Skin of body (tissue), 2 donors: ENCODE data around the gene TMPRSS2. TPM values are rescaled to one million over a fixed set of nuclear protein-coding genes. Genes with fewer than 3 reads are reported as not detected.

ENCODE experiments used
- DNase-seq: peaks from one replicate; lab custom pipeline; 2025; lab: John Stamatoyannopoulos, UW
- total RNA-seq: library from RNA; depleted of rRNA; stranded (reverse); fragments of >200 nt; gene quantifications from one replicate; pipeline ENCODE4 v1.2.3, GENCODE V29; 2014

TMPRSS2 gene
- total RNA-seq, 1 donor from 2014 or later = 0.69 TPM

GRCh38 chr21:41451753-41452676 is 55.9 kb downstream of the TMPRSS2 start:
- no peak for DNase-seq

DNA sequence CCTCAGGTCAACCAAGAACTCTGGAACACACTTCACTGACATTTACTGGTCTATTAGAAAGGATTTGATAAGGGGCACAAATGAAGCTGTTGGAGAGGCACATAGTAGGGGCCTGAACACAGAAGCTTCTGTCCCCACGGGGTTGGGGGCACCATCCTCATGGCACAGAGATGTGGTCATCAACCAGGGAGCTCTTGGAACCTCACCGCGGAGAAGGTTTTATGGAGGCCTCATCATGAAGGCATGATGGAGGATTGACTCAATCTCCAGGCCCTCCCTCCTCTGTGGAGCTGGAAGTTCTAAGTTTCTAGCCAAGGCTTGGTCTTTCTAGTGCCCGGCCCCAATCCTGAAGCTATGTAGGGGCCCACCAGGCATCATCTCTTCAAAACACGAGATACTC is 58.3 kb downstream of the TMPRSS2 start:
- DNase-seq = no peak

DNA sequence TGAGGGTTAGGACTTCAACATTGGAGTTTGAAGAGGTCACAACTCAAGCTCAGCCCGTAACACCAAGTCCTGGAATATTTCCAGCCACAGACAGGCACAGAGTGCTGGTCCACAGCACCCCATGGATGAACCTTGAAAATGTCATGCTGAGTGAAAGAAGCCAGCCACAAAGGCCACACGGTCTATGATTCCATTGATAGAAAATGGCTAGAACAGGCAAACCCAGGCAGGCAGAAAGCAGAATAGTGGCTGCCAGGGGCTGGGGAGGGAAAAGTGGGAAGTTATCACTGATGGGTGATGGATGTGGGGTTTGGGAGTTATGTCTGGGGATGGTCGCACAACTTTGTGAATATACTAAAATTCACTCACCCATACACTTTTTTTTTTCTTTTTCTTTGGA is 60.6 kb downstream of the TMPRSS2 start:
- no peak for DNase-seq

DNA sequence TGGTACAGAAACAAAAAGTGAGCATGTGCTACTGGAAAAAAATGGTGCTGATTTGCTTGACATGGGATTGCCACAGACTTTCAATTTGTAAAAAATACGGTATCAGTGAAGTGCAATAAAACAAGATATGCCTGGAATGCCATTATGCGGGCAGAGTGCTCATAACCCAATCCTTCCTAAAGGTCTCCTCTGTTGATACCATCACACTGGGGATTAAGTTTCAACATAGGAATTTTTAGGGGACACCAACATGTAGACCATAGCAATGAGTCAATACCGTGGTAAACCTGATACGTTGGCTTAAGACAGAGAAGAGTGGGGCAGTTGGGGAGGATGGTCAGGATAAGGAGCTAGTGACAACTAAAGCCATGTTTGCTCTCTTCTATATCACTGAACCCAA is 61.4 kb downstream of the TMPRSS2 start:
- no peak for DNase-seq

DNA sequence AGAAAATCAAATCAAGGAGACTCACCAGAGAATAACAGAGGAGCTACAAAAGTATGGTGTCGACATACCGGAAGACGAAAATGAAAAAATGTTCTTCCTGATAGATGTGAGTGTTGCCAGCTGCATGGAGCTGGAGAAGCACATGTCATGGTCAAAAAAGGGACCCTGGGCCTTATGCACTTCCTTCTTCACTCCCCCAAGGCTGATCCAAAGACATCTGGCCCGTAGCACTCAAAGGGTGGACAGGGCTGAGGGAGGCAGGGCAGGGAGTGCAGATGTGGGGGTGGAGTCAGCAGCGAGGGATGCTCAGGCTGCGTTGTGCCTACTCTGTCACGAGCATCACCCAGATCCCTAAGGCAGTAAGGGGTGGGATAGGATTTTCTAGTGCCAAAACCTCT is 62.5 kb downstream of the TMPRSS2 start:
- no peak for DNase-seq

DNA sequence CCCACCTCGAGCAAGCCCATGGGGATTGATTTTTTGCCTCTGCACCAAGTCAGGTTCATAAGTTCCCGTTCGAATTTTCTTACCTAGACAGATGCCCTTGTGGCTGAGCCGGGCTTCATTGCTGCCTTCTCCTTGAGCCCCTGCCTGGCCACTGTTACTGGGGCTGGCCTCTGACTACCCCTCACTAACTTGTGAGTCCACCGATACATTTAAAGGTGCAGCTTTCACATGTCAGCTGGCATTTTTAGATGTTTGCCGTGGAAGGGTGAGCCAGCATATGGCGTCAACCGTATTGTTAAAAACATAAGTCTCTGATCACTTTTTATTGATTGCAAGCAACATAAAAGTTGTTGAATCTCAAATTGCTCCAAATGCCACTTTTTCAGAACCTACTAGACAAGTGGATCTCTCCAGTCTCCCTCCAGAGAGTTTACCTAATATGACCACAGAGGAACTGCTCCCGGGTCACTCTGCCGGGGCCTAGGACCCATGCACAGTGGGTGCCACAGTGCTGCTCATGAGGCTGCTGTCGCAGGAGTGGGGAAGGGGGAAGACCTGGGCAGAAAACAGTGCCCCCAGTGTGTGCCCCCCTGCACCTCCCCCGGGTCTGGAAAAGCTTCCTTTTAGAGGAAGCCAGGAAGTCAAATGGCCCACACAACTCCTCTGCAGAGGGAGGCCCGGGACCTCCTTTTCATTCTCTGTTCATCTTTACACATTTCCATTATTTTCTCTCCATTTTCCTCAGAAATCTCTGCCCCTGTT is 63.1 kb downstream of the TMPRSS2 start:
- DNase-seq = no peak

GRCh38 chr21:41443562-41443961 is 64.4 kb downstream of the TMPRSS2 start:
- no peak for DNase-seq

GRCh38 chr21:41442481-41443186 is 65.3 kb downstream of the TMPRSS2 start:
- no peak for DNase-seq

- no peak for DNase-seq
Measured at GRCh38 chr21:41441546-41441945, 66.4 kb downstream of the TMPRSS2 start.

DNA sequence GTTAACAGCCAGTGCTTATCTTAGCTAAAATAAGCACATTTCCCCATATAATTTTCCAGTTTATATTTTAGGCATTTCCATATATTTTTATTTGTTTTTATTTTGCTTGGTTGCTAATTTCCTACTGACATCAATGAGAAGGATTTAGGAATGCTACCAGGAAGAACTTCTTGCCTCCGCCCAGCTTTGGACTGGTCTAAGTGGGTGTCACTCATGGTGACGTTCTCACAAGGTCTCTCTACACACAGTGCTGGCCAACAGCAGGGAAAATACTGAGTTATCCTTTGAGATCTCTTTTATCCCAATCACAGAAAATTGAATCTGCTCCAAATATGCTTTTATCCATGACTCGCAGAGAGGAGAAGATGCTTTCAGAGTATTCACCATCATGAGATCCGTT is 68.7 kb downstream of the TMPRSS2 start:
- DNase-seq = no peak

DNA sequence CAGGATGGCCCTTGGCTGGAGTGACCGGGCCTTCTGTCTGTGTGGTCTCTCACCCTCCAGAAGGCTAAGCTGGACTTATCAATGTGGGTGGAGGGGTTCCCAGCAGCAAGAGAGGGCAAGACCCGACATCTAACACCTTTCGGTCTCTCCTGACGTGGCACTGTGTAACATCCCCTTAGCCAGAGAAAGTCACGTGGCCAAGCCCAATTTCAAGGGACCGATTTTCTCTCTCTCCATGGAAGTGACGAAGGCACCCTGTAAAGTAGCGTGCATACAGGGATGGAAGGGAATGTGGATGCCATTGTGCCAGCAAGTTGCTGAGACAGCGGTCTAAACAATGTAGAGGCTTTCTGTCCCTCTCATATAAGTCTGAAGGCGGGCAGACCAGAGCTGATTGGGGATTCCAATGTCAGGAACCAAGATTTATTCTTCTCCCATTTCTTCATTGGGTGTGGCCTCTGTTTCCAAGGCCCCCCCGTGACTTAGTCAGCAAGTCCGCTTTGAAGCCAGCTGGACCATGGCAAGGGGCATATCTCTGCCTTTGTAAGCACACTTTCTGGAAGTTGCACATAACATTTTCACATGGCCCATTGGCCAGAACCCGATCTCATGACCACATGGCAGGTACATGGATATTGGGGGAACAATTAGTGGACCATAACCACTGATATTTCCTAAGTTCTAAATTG is 69.4 kb downstream of the TMPRSS2 start:
- no peak for DNase-seq

DNA sequence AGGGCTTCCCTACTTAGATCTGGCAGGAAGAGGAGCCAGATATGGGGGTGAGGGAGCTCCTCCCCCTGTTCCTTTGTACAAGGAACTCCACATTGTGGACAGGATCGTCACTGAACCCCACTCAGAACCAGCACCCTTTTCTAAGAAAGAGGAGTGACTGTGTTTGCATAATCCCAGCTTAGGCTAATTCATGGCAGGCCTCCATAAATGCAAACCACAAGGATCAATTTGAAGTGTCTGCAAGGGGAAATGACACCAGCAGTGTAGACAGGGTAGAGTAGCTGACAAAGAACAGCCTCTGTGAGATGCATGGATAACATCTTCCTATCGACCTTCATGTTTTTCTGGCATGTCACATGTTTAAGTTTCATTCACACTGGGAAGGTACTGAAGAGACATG is 70.2 kb downstream of the TMPRSS2 start:
- no peak for DNase-seq

DNA sequence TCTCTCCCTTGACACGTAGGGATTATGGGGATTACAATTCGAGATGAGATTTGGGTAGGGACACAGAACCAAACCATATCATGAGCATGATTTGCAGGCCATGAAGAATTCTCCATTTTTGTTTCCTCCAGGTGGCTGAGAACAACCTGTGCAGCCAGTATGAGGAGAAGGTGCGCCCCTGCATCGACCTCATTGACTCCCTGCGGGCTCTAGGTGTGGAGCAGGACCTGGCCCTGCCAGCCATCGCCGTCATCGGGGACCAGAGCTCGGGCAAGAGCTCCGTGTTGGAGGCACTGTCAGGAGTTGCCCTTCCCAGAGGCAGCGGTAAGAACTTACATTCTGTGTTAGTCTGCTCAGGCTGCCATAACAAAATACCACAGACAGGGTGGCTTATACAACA is 72.3 kb downstream of the TMPRSS2 start:
- DNase-seq = no peak

GRCh38 chr21:41433566-41433965 is 74.4 kb downstream of the TMPRSS2 start:
- DNase-seq = no peak

GRCh38 chr21:41432562-41433460 is 75.1 kb downstream of the TMPRSS2 start:
- no peak for DNase-seq

DNA sequence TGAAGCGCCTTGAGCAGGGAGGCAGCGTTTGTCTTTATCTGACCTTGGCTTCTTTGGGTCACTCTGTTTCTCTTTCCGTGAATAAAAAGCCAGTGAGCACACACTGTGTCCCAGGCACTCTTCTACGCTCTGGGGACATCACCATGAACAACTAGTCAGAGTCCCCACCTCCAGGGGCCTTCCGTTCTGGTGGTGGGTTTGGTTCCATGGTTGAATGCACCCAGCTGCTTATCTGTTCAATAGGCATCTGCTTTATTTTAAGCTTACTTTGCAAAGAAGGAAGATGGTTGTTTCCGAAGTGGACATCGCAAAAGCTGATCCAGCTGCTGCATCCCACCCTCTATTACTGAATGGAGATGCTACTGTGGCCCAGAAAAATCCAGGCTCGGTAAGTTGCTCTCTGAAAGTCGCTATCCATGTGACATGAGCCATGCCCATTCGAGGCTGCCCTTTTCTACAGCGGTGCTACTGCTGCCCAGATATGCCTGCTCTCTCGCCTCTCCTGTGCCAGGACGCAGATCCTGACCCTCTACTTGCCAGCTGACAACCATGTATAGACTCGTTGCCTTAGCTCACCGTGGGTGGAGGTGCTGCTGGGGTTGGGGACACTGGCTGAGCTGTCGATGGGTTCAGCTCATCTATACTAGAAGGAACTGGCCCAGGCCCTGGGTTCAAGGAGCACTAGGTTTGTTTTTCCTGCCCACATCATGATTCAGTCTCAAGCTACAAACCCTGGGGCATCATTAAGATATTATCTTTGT is 76.0 kb downstream of the TMPRSS2 start:
- no peak for DNase-seq

DNA sequence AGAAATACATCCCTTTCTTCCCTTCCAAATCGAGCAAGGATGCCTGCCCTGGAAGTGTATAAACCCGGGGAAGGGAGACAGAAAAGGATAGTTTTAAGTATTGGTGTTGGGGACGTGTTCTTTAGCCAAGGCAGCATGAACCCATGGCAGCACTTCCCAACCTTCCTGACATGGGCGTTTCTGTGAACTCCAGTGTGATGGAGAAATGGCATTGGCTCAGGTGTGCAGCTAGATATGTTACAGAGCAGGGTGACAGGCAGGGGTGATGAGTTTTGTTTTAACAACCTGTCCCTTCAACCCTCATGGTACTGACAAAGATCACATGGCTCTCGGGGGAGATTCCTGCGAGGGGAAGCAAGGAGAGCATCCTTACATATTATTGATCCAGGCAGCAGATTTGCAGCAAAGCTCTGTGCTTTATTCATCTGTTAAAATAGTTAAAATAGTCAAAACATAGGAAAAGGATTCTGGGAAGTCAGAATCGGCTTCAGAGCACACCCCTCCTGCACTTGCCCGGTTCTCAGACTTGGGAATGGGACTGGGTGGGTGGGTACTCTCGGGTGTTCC is 78.0 kb downstream of the TMPRSS2 start:
- DNase-seq = no peak

DNA sequence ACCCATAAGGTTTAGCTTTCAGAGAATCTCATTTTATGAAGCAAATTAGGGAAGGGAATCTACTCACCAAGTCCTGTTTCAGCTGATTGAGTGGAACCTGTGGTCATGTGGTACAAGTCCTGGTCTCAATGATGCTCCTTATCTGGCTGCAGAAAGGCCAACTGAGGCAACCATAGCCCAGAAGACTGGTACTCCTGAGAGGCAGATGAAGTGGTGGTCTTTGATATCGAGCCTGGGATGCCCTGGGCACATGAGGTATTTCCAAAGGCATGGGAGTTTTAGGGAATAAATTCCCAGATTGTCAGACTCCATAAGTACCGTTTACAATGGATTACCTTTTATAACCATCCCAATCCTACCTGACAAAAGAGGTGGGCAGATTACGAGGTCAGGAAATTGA is 78.7 kb downstream of the TMPRSS2 start:
- no peak for DNase-seq

DNA sequence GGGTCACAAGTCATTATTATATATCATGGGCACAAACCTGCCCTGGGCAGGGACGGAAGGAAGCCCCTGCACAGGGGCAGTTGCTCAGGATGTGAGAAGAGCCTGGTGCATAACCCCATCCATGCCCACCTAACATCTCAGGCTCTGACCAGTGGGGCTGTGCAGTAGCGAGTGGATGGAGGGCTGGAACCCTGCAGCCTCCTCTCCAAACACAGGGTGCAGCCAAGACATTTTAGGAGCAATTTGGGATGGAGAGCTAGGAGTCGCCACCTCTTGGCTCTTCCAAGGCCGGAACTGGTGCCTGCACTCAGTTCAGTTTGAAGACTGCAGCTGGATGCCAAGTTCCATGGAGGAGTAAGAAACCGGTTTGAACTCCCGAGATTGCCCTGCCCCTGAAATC is 79.1 kb downstream of the TMPRSS2 start:
- DNase-seq = no peak
